Heart left ventricle (tissue), 13 donors: ENCODE results near the gene UBE2Q2.

Experiments used
- CTCF ChIP-seq, 12 donors: fragments of 200-600 bp; sonication (generic) in 4 of 12; IDR thresholded peaks; one replicate each; pipeline versions ENCODE4 v1.5.0 to v1.8.0; 2018 to 2022; ENCODE audit warnings: antibody characterized with exemption in 12 of 12, mild to moderate bottlenecking in 5 of 12
- POLR2A ChIP-seq, 2 donors: fragments of 450-650 bp; IDR thresholded peaks; one replicate each; pipeline ENCODE4 v1.6.1; 2017; ENCODE audit warnings: antibody characterized with exemption in 2 of 2, mild to moderate bottlenecking in 2 of 2, moderate library complexity in 2 of 2
- donor health status: ischemic (EF 13 %, LVEDD 7.1; RV severe dilation, severe dysfunction).
- donor health status: DM: no; HTN: yes; CAD: no.
- donor health status: DM: no; HTN: no; CAD: no.
- donor health status: ischemic (EF 25% LVEDD 6.9; RV normal size, moderate dysfunction).
- donor health status: ischemic (EF 25% LVEDD 5.7; RV mildly dilated, moderate dysfunction).
- donor health status: ischemic (EF 35%, LVEDD 5.7; RV mildly dilated, moderate dysfunction).
- donor health status: nonischemic (EF 11% LVEDD 7.7; RV severe dilation, severe dysfunction).
- donor health status: DM: yes; HTN: yes; CAD: no.
- donor health status: PGD.
- donor health status: ischemic (EF 29% LVEDD 5.4; RV normal size, mild dysfunction).
- donor health status: nonischemic (EF 23%, LVEDD 6.1; RV moderate dilation, normal function).

GRCh38 chr15:75927601-75928000, 84.4 kb downstream of the UBE2Q2 start:
- TF ChIP-seq CTCF (IDR thresholded peaks at IDR 0.05) = no peak
- TF ChIP-seq POLR2A (IDR thresholded peaks at IDR 0.05) = no peak
